WTC11 (cell line): ENCODE data around the gene CHRM3. TPM values are rescaled to one million over a fixed set of nuclear protein-coding genes. Genes with fewer than 3 reads are reported as not detected.

ENCODE experiments used
- ATAC-seq: fragments of 200-7000 bp; cut with Tn5 transposase; 2 replicates; pipeline ENCODE4 v1.10.0; 2021; ENCODE audit warnings: mild to moderate bottlenecking, moderate library complexity
- CTCF ChIA-PET: fragments of 300-600 bp; sonication (Branson Sonifier 250); formaldehyde crosslinking; loops from one replicate; lab custom pipeline; 2021; ENCODE audit warnings: antibody characterized with exemption; lab: Charles Lee
- POLR2A ChIA-PET: fragments of 350-600 bp; sonication (Branson Sonifier 250); formaldehyde crosslinking; loops from one replicate; lab custom pipeline; 2021; ENCODE audit warnings: antibody characterized with exemption; lab: Charles Lee
- DNase-seq: peaks from one replicate; pipeline ENCODE4 v3.0.0; 2021; ENCODE audit warnings: low spot score
- H3K27ac Mint-ChIP-seq: 2 replicates; pipeline ENCODE4 v1.8.0; 2021; ENCODE audit warnings: mixed read lengths
- H3K27me3 Mint-ChIP-seq: 2 replicates; pipeline ENCODE4 v1.8.0; 2021; ENCODE audit warnings: low read depth, mild to moderate bottlenecking, moderate library complexity, mixed read lengths
- H3K36me3 Mint-ChIP-seq: 2 replicates; pipeline ENCODE4 v1.8.0; 2021; ENCODE audit warnings: mixed read lengths
- H3K4me1 Mint-ChIP-seq: 2 replicates; pipeline ENCODE4 v1.8.0; 2022; ENCODE audit warnings: mixed read lengths
- H3K4me3 Mint-ChIP-seq: 2 replicates; pipeline ENCODE4 v1.8.0; 2021; ENCODE audit warnings: mild to moderate bottlenecking, moderate library complexity, mixed read lengths
- H3K9me3 Mint-ChIP-seq: 2 replicates; pipeline ENCODE4 v1.8.0; 2021; ENCODE audit warnings: mixed read lengths
- ATF2 ChIP-seq: sonication (generic); formaldehyde crosslinking; IDR thresholded peaks from 2 replicates; pipeline ENCODE4 v1.8.1; 2022; ENCODE audit warnings: low read depth, missing genetic modification reagents, borderline replicate concordance
- ATF6 ChIP-seq: sonication (generic); formaldehyde crosslinking; IDR thresholded peaks from 2 replicates; pipeline ENCODE4 v1.8.1; 2023; ENCODE audit warnings: mild to moderate bottlenecking, missing genetic modification reagents
- CDX4 ChIP-seq: fragments of 250-450 bp; sonication (Bioruptor Pico); IDR thresholded peaks from 2 replicates; pipeline ENCODE4 v1.9.0; 2021; ENCODE audit warnings: moderate library complexity, mild to moderate bottlenecking, inconsistent platforms, borderline replicate concordance
- CREM ChIP-seq: sonication (generic); formaldehyde crosslinking; IDR thresholded peaks from 2 replicates; pipeline ENCODE4 v1.8.1; 2022; ENCODE audit warnings: mild to moderate bottlenecking, missing genetic modification reagents, moderate library complexity
- GRHL2 ChIP-seq: fragments of 250-450 bp; sonication (Bioruptor Pico); IDR thresholded peaks from 2 replicates; pipeline ENCODE4 v1.8.0; 2022; ENCODE audit warnings: mild to moderate bottlenecking, moderate library complexity; ENCODE audit not compliant: insufficient replicate concordance, severe bottlenecking
- GTF2I ChIP-seq: fragments of 250-450 bp; sonication (Bioruptor Pico); conservative IDR thresholded peaks from 2 replicates; pipeline ENCODE4 v1.4.0; 2021; ENCODE audit warnings: mild to moderate bottlenecking
- IRF1 ChIP-seq: sonication (generic); formaldehyde crosslinking; IDR thresholded peaks from 2 replicates; pipeline ENCODE4 v1.8.0; 2023; ENCODE audit warnings: missing genetic modification reagents
- MLX ChIP-seq: sonication (generic); formaldehyde crosslinking; IDR thresholded peaks from 2 replicates; pipeline ENCODE4 v1.8.1; 2023; ENCODE audit warnings: mild to moderate bottlenecking, missing genetic modification reagents, moderate library complexity
- NR1H2 ChIP-seq: sonication (generic); formaldehyde crosslinking; IDR thresholded peaks from 2 replicates; pipeline ENCODE4 v1.9.0; 2021; ENCODE audit warnings: mild to moderate bottlenecking, moderate library complexity, missing genetic modification reagents
- STAT6 ChIP-seq: sonication (generic); formaldehyde crosslinking; conservative IDR thresholded peaks from 2 replicates; pipeline ENCODE4 v1.8.1; 2023; ENCODE audit warnings: mild to moderate bottlenecking, low read depth, missing genetic modification reagents, moderate library complexity
- ZNF425 ChIP-seq: fragments of 250-450 bp; sonication (Bioruptor Pico); conservative IDR thresholded peaks from 2 replicates; pipeline ENCODE4 v1.9.0; 2021; ENCODE audit warnings: mild to moderate bottlenecking
- ZNF512 ChIP-seq: sonication (generic); formaldehyde crosslinking; IDR thresholded peaks from 2 replicates; pipeline ENCODE4 v1.8.1; 2022; ENCODE audit warnings: missing genetic modification reagents, borderline replicate concordance
- total RNA-seq: library from RNA; stranded (reverse); gene quantifications from 3 replicates; pipeline ENCODE4 v1.2.3, GENCODE V29; 2021

Gene CHRM3
- total RNA-seq, 1 experiment from 2014 or later, result 6.9 TPM

GRCh38 chr1:239418681-239419080 is 32.3 kb downstream of the CHRM3 start:
- POLR2A ChIA-PET, result no interaction called here
- Mint-ChIP-seq H3K4me1 (no peaks in the 10 kb centered on the region), H3K4me3 (no peak overlapping the region), H3K36me3 (no peaks in the 10 kb centered on the region), H3K9me3 (no peaks in the 10 kb centered on the region), H3K27ac (no peak overlapping the region), H3K27me3 (no peaks in the 10 kb centered on the region)
- TF ChIP-seq STAT6, result no peak
- CTCF ChIA-PET, result no interaction called here
- ATAC-seq (no peak), DNase-seq (no peak)

GRCh38 chr1:239421811-239422210 is 35.4 kb downstream of the CHRM3 start:
- POLR2A ChIA-PET, result no interaction called here
- no peaks in the 10 kb centered on the region for H3K9me3 Mint-ChIP-seq
- no peak overlapping the region for H3K4me3 Mint-ChIP-seq
- CTCF ChIA-PET, result no interaction called here
- no peaks in the 10 kb centered on the region for H3K27me3 Mint-ChIP-seq
- no peak overlapping the region for H3K27ac Mint-ChIP-seq
- no peak for DNase-seq
- no peak for TF ChIP-seq ZNF425 (CRISPR knock-in tag)
- no peak for TF ChIP-seq ATF6 (CRISPR knock-in tag)
- TF ChIP-seq CDX4 (CRISPR knock-in tag), result no peak
- no peak for TF ChIP-seq MLX (CRISPR knock-in tag)
- TF ChIP-seq ATF2 (CRISPR knock-in tag), result no peak
- TF ChIP-seq, all 79 proteins: peak for 0
- H3K36me3 Mint-ChIP-seq, result no peaks in the 10 kb centered on the region
- no peaks in the 10 kb centered on the region for H3K4me1 Mint-ChIP-seq
- ATAC-seq, result no peak

GRCh38 chr1:239422818-239423217 is 36.5 kb downstream of the CHRM3 start:
- Mint-ChIP-seq H3K36me3 (no peaks in the 10 kb centered on the region), H3K9me3 (no peaks in the 10 kb centered on the region), H3K4me3 (no peak overlapping the region), H3K4me1 (no peaks in the 10 kb centered on the region), H3K27ac (no peak overlapping the region), H3K27me3 (no peaks in the 10 kb centered on the region)
- no peak for DNase-seq
- CTCF ChIA-PET, result no interaction called here
- ATAC-seq, result no peak
- POLR2A ChIA-PET, result no interaction called here
- TF ChIP-seq ZNF512 (CRISPR knock-in tag) (no peak), CREM (CRISPR knock-in tag) (no peak), STAT6 (no peak), ATF6 (CRISPR knock-in tag) (no peak), IRF1 (CRISPR knock-in tag) (no peak), GRHL2 (CRISPR knock-in tag) (no peak), GTF2I (no peak), NR1H2 (no peak)
